Activated naive CD4-positive, alpha-beta T cell treated with anti-CD3 and anti-CD28 coated beads, Interleukin-2, amount 50 U/mL, for 24 hours (primary cell): ENCODE measurements around the gene IL5.
"Not testable (repeated sequence)": the region's sequence is repeated elsewhere in the genome, so short reads cannot be mapped to it uniquely, and the experiment has no call there.

Experiments
- H3K27ac Mint-ChIP-seq: one replicate; pipeline ENCODE4 v1.8.0; 2021; ENCODE audit warnings: mild to moderate bottlenecking, mixed read lengths
- H3K27me3 Mint-ChIP-seq: one replicate; pipeline ENCODE4 v1.8.0; 2021; ENCODE audit warnings: mixed read lengths
- H3K36me3 Mint-ChIP-seq: one replicate; pipeline ENCODE4 v1.8.0; 2021; ENCODE audit warnings: mixed read lengths
- H3K4me1 Mint-ChIP-seq: one replicate; pipeline ENCODE4 v1.8.0; 2021; ENCODE audit warnings: mixed read lengths
- H3K4me3 Mint-ChIP-seq: one replicate; pipeline ENCODE4 v1.8.0; 2021; ENCODE audit warnings: mild to moderate bottlenecking, mixed read lengths
- H3K9me3 Mint-ChIP-seq: one replicate; pipeline ENCODE4 v1.8.0; 2021; ENCODE audit warnings: mixed read lengths

Gene IL5

DNA sequence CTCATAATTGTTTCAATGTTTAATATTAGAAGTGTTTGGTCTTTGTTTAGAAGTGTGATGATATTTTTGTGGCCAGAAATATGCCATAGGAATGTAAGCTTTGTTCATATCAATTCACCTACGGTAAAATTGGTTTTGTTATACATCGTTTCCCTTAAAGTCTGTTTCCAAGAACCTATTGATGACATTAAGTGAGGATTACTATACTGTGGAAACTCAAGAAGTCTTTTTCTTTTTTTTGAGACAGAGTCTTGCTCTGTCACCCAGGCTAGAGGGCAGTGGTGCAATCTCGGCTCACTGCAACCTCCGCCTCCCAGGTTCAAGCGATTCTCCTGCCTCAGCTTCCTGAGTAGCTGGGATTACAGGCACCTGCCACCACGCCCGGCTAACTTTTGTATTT, 5.5 kb upstream of the IL5 start:
- H3K4me1 Mint-ChIP-seq, H3K9me3 Mint-ChIP-seq, H3K4me3 Mint-ChIP-seq, H3K36me3 Mint-ChIP-seq, H3K27ac Mint-ChIP-seq, H3K27me3 Mint-ChIP-seq: not testable (repeated sequence)

DNA sequence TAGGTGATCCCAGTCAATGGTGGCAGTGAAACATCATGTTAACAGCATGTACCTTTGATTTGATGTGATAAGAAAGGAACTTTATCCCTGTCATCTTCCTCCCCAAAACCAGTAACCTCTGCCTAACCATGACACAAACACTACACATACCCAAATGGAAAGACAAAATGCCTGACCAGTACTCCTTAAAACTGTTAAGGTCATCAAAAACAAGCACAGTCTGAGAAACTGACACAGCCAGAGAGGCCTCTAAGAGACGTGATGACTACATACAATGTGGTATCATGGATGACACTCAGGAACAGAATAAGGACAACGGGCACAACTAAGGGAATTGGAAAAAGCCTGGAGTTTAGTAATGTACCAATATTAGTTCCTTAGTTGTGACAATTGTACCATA, 3.9 kb upstream of the IL5 start:
- H3K9me3 Mint-ChIP-seq = no peaks in the 10 kb centered on the region
- no peak overlapping the region for H3K27ac Mint-ChIP-seq
- H3K4me1 Mint-ChIP-seq = no peaks in the 10 kb centered on the region
- no peaks in the 10 kb centered on the region for H3K27me3 Mint-ChIP-seq
- H3K4me3 Mint-ChIP-seq = no peak overlapping the region
- H3K36me3 Mint-ChIP-seq = no peaks in the 10 kb centered on the region

GRCh38 chr5:132546108-132546507, 2.8 kb upstream of the IL5 start:
- Mint-ChIP-seq H3K9me3 (no peaks in the 10 kb centered on the region), H3K27ac (no peak overlapping the region), H3K4me1 (no peaks in the 10 kb centered on the region), H3K36me3 (no peaks in the 10 kb centered on the region), H3K27me3 (no peaks in the 10 kb centered on the region), H3K4me3 (no peak overlapping the region)

GRCh38 chr5:132540764-132541163, 2.6 kb downstream of the IL5 start:
- Mint-ChIP-seq H3K9me3 (no peaks in the 10 kb centered on the region), H3K4me1 (no peaks in the 10 kb centered on the region), H3K36me3 (no peaks in the 10 kb centered on the region), H3K27me3 (peaks cover 4% of the 10 kb centered on the region), H3K4me3 (no peak overlapping the region), H3K27ac (no peak overlapping the region)

- Mint-ChIP-seq H3K36me3 (no peaks in the 10 kb centered on the region), H3K4me3 (no peak overlapping the region), H3K27ac (no peak overlapping the region), H3K4me1 (no peaks in the 10 kb centered on the region), H3K27me3 (peaks cover 4% of the 10 kb centered on the region), H3K9me3 (no peaks in the 10 kb centered on the region)
These were observed 3.2 kb downstream of the IL5 start for GRCh38 chr5:132540149-132540548.

DNA sequence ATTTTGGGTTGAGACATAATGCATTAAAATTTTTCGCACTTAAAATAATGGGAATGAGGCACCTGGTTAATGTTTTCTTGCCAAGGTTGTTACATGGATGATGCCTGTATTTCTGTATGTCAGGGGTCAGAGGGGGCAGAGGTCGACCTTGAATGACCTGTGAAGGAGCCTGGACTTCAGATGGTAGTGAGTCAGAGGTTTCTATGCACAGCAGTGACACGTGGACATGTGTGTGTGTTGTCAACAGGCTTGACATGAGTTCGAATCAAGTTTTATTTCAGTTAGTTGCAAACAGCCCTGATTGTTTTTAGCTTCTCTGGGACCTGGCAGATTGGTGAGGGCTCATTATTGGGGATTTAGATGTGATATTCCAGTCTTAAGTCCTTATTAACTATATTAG, 3.6 kb downstream of the IL5 start:
- H3K27ac Mint-ChIP-seq = no peak overlapping the region
- no peaks in the 10 kb centered on the region for H3K9me3 Mint-ChIP-seq
- H3K36me3 Mint-ChIP-seq = no peaks in the 10 kb centered on the region
- peaks cover 4% of the 10 kb centered on the region for H3K27me3 Mint-ChIP-seq
- no peaks in the 10 kb centered on the region for H3K4me1 Mint-ChIP-seq
- H3K4me3 Mint-ChIP-seq = no peak overlapping the region

DNA sequence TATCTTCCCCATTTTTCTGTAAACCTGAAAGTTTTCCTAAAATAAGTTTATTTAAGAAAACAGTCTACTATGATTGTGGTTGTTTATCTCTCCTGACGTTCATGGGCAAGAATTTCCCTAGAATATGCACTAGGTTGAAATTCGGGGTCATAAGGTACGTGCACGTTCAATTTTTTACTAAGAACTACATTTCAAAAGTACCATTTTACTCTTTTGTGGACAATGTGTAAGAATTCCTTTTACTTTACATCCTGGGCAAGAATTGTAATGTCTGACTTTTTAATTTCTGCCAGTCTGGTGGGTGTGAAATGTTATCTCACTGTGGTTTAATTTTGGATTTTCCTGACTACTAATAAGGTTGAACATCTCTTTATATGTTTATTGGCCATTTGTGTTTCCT, 12.4 kb downstream of the IL5 start:
- Mint-ChIP-seq H3K36me3 (peaks cover 1% of the 10 kb centered on the region), H3K27ac (no peak overlapping the region), H3K9me3 (no peaks in the 10 kb centered on the region), H3K4me3 (no peak overlapping the region), H3K27me3 (no peaks in the 10 kb centered on the region), H3K4me1 (peaks cover 13% of the 10 kb centered on the region)

DNA sequence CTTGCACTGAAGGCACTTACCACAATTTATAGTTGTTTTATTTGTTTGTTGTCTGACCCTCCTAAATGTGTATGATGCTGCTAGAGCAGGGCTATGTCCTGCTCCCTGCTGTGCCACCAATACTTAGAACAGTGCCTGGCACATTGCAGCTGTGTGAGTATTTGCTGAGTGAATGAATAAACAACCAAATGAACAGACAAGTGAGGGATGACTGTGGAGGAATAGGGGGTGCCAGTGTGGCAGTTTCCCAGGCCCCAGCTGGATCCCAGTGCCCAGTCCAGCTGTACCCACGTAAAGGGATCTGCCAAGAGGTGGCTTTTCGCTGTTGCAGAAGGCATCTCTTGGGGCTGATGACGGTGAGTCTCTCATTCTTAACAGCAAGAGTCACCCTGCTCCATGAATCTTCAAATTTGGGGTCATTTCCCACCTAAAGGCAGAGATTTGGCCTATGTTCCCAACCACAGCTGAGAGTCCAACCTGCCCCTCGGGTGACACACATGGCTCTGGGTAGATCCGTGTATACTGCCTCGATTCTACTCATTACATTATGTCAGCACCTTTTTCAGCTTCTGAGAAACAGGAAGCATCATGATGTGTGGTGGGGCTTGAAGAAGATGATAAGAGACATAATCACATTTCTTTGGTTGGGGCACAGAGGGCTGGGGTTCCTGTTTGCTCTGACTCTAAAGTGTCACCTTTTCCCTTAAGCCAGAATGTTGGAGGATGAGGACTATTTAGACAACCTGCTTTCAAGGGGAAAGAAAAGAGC, 14.3 kb downstream of the IL5 start:
- Mint-ChIP-seq H3K36me3 (no peaks in the 10 kb centered on the region), H3K9me3 (no peaks in the 10 kb centered on the region), H3K27ac (no peak overlapping the region), H3K4me1 (peaks cover 23% of the 10 kb centered on the region), H3K27me3 (no peaks in the 10 kb centered on the region), H3K4me3 (no peak overlapping the region)

DNA sequence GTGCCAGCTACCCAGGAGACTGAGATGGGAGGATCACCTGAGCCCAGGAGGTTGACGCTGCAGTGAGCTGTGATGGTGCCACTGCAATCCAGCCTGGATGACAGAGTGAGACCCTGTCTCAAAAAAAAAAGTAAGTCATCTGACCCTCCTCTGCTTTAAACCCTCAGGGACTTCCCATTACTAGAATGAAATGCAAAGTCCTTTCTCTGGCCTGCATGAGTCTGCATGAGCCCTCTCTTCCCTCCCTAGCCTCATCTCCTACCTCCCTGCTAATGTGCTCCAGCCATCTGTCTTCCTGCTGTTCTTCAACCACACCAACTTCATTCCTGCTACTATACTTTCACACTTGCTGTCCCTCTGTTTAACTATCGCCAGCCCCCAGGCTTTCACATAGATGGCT, 15.3 kb downstream of the IL5 start:
- H3K36me3 Mint-ChIP-seq = no peaks in the 10 kb centered on the region
- peaks cover 23% of the 10 kb centered on the region for H3K4me1 Mint-ChIP-seq
- H3K4me3 Mint-ChIP-seq = no peak overlapping the region
- no peaks in the 10 kb centered on the region for H3K9me3 Mint-ChIP-seq
- H3K27ac Mint-ChIP-seq = no peak overlapping the region
- H3K27me3 Mint-ChIP-seq = no peaks in the 10 kb centered on the region

GRCh38 chr5:132526974-132527564, 16.3 kb downstream of the IL5 start:
- no peaks in the 10 kb centered on the region for H3K9me3 Mint-ChIP-seq
- H3K4me1 Mint-ChIP-seq = peaks cover 23% of the 10 kb centered on the region
- no peak overlapping the region for H3K4me3 Mint-ChIP-seq
- no peaks in the 10 kb centered on the region for H3K27me3 Mint-ChIP-seq
- no peak overlapping the region for H3K27ac Mint-ChIP-seq
- no peaks in the 10 kb centered on the region for H3K36me3 Mint-ChIP-seq

- Mint-ChIP-seq H3K36me3 (no peaks in the 10 kb centered on the region), H3K4me3 (no peak overlapping the region), H3K27me3 (no peaks in the 10 kb centered on the region), H3K9me3 (no peaks in the 10 kb centered on the region), H3K27ac (no peak overlapping the region), H3K4me1 (peaks cover 23% of the 10 kb centered on the region)
These were observed 16.9 kb downstream of the IL5 start for GRCh38 chr5:132526290-132526973.

GRCh38 chr5:132525299-132525724, 18.0 kb downstream of the IL5 start:
- no peaks in the 10 kb centered on the region for H3K9me3 Mint-ChIP-seq
- H3K36me3 Mint-ChIP-seq = no peaks in the 10 kb centered on the region
- H3K27me3 Mint-ChIP-seq = no peaks in the 10 kb centered on the region
- H3K4me1 Mint-ChIP-seq = peaks cover 27% of the 10 kb centered on the region
- peak overlapping the region; percentile 78 for H3K27ac Mint-ChIP-seq
- no peak overlapping the region for H3K4me3 Mint-ChIP-seq

DNA sequence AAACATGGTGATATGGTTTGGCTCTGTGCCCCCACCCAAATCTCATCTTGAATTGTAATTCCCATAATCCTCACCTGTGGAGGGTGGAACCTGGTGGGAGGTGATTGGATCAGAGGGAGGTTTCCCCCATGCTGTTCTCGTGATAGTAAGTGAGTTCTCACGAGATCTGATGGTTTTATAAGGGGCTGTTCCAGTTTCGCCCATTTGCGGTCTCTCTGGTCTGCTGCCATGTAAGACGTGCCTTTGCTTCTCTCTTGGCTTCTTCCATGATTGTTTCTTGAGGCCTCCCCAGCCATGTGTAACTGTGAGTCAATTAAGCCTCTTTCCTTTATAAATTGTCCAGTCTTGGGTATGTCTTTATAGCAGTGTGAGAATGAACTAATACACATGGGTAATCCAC, 18.4 kb downstream of the IL5 start:
- not testable (repeated sequence) for H3K4me3 Mint-ChIP-seq, H3K9me3 Mint-ChIP-seq, H3K36me3 Mint-ChIP-seq, H3K27me3 Mint-ChIP-seq
- peak overlapping the region; percentile 78 for H3K27ac Mint-ChIP-seq
- H3K4me1 Mint-ChIP-seq = peaks cover 27% of the 10 kb centered on the region

DNA sequence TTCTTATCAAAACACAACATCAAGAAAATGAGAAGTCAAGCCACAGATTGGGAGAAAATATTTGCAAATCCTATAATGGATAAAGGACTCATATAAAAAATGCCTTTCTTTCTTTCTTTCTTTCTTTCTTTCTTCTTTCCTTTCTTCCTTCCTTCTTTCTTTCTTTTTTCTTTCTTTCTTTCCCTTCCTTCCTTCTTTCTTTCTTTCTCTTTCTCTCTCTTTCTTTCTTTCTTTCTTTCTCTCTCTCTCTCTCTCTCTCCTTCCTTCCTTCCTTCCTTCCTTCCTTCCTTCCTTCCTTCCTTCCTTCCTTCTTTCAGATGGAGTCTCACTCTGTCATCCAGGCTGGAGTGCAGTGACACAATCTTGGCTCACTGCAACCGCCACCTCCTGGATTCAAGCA, 21.3 kb downstream of the IL5 start:
- not testable (repeated sequence) for H3K4me3 Mint-ChIP-seq, H3K27ac Mint-ChIP-seq, H3K27me3 Mint-ChIP-seq, H3K9me3 Mint-ChIP-seq, H3K36me3 Mint-ChIP-seq
- H3K4me1 Mint-ChIP-seq = peaks cover 18% of the 10 kb centered on the region

- not testable (repeated sequence) for H3K9me3 Mint-ChIP-seq, H3K4me1 Mint-ChIP-seq, H3K27me3 Mint-ChIP-seq, H3K27ac Mint-ChIP-seq, H3K36me3 Mint-ChIP-seq, H3K4me3 Mint-ChIP-seq
These were observed 29.5 kb downstream of the IL5 start for GRCh38 chr5:132513618-132514336.

DNA sequence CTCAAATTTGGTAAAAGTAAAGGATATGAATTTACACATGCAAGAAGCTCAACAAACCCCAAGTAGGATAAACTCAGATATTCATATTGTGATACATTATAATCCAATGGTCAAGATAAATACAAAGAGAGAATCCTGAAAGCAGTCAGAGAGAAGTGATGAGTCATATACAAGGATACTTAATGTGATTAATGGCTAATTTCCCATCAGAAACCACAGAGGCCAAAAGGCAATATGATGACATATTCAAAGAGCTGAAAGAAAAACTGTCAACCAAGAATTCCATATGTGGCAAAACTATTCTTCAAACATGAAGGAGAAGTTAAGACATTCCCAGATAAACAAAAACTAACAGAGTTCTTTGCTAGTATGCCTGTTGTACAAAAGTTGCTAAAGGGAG, 33.2 kb downstream of the IL5 start:
- peaks cover 19% of the 10 kb centered on the region for H3K27me3 Mint-ChIP-seq
- no peak overlapping the region for H3K4me3 Mint-ChIP-seq
- H3K27ac Mint-ChIP-seq = no peak overlapping the region
- peaks cover 7% of the 10 kb centered on the region for H3K9me3 Mint-ChIP-seq
- H3K36me3 Mint-ChIP-seq = peaks cover 9% of the 10 kb centered on the region
- no peaks in the 10 kb centered on the region for H3K4me1 Mint-ChIP-seq
